IMR-90 (cell line): Measurements from ENCODE around the gene TSPEAR.

ENCODE experiments used
- CEBPB ChIP-seq: IDR thresholded peaks from 2 replicates; pipeline ENCODE4 v1.6.1; 2012; ENCODE audit warnings: low read depth, low read length, improper control_type of control experiment
- CTCF ChIP-seq: conservative IDR thresholded peaks from 2 replicates; pipeline ENCODE4 v1.5.1; 2012; ENCODE audit warnings: mild to moderate bottlenecking, low read depth, low read length, improper control_type of control experiment
- ELK1 ChIP-seq: fragments of 150-350 bp; IDR thresholded peaks from 2 replicates; pipeline ENCODE4 v1.6.1; 2016; ENCODE audit warnings: low read depth, mild to moderate bottlenecking, low read length, moderate library complexity, borderline replicate concordance
- MAFK ChIP-seq: IDR thresholded peaks from 2 replicates; pipeline ENCODE4 v1.6.1; 2012; ENCODE audit warnings: low read depth, low read length, improper control_type of control experiment
- MXI1 ChIP-seq: IDR thresholded peaks from 2 replicates; pipeline ENCODE4 v1.6.1; 2012; ENCODE audit warnings: low read depth, mild to moderate bottlenecking, low read length, moderate library complexity, borderline replicate concordance
- NFE2L2 ChIP-seq: fragments of 150-350 bp; IDR thresholded peaks from 2 replicates; pipeline ENCODE4 v1.6.1; 2016; ENCODE audit warnings: low read depth, mild to moderate bottlenecking, low read length
- POLR2A ChIP-seq: IDR thresholded peaks from 2 replicates; pipeline ENCODE4 v1.6.1; 2012; ENCODE audit warnings: mild to moderate bottlenecking, low read depth, low read length
- RAD21 ChIP-seq: IDR thresholded peaks from 2 replicates; pipeline ENCODE4 v1.6.1; 2012; ENCODE audit warnings: low read length, improper control_type of control experiment
- RFX5 ChIP-seq: IDR thresholded peaks from 2 replicates; pipeline ENCODE4 v1.8.0; 2012; ENCODE audit warnings: low read depth, mild to moderate bottlenecking, low read length, moderate library complexity
- SMC3 ChIP-seq: fragments of 150-350 bp; IDR thresholded peaks from 2 replicates; pipeline ENCODE4 v1.6.1; 2016; ENCODE audit warnings: low read depth, mild to moderate bottlenecking, antibody characterized with exemption, low read length, moderate library complexity
- USF2 ChIP-seq: fragments of 150-350 bp; IDR thresholded peaks from 2 replicates; pipeline ENCODE4 v1.6.1; 2017; ENCODE audit warnings: mild to moderate bottlenecking, antibody characterized with exemption, low read length, low read depth

- TF ChIP-seq USF2 (no peak), MAFK (no peak), POLR2A (no peak), CTCF (no peak), RAD21 (no peak), NFE2L2 (no peak), RFX5 (no peak), SMC3 (no peak), CEBPB (no peak), MXI1 (no peak), ELK1 (no peak)
These were observed 11.8 kb downstream of the TSPEAR start for GRCh38 chr21:44699502-44700001.
